ENCODE results near the gene CAMSAP2.
A peak's percentile ranks its signal among the peaks of the same experiment; 100 is the strongest.

Gene CAMSAP2

DNA sequence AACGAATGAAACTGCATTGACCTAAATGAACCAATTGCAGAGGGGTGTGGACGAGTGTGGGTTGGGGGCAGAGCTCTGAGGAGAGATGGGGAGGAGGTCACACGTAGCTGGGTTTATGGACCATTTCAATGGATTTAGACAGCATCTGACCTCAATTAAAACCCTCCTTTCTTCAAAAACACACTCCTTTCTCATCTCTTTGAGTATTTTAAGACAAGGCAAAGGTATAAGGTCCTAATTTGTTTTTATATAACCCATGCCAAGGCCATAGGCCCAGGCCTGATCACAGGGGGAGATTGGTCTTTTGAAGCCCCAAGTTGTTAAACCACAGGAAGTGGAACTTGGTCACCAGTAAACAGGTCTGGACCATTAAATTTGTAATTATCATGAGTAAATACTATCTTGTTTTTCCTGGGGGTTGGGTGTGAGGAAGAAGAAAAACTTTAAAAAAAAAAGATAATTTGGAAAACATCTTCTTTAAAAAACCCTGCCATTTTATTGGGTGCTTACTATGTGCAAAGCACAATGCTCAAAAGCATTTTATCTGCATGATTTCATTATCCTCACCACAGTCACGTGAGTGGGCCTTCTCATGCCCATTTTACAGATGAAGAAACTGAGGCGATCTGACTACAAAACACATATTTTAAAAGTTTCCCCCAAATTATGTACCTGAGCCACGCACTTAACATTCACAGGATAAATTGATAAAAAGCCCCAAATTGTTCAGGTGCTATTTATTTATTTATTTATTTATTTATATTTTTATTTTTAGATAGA lies 147.1 kb downstream of the CAMSAP2 start:
- no peak for DNase-seq

DNA sequence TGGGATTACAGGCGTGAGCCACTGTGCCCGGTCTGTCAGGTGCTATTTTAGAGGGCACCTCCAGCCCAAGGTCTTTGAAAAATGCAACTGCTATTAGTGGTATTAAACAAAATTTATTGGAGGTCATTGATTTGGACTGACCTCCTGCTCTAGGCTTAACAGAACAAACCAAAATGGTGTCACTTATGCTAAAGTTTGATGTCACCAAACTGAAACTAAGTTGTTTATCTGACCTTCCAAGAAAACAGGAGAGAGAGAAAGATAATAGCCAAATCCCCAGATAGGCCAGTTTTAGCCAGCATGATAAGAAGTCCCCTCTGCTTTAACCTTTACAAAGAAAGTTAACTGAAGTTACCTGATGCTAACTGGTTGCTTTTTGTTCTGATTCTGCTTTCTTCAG lies 147.9 kb downstream of the CAMSAP2 start:
- DNase-seq = no peak

DNA sequence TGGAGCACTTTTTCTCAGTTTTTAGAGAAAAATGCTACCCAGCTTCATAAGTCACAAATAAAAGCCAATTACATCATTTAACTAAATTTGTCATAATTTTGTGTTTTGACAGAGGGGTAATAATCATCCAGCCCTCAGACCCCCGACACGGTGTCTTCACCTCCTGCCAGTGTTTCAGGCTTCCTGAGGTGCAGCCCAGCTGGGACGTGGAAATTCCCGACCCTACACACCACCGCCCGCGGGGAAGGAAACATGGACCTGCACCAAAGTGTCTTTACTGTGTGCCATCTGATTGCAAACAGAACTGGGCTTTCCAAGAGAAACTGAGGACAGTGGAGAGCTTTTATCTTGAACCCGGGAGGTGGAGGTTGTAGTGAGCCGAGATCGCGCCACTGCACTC lies 148.3 kb downstream of the CAMSAP2 start:
- DNase-seq = no peak

DNA sequence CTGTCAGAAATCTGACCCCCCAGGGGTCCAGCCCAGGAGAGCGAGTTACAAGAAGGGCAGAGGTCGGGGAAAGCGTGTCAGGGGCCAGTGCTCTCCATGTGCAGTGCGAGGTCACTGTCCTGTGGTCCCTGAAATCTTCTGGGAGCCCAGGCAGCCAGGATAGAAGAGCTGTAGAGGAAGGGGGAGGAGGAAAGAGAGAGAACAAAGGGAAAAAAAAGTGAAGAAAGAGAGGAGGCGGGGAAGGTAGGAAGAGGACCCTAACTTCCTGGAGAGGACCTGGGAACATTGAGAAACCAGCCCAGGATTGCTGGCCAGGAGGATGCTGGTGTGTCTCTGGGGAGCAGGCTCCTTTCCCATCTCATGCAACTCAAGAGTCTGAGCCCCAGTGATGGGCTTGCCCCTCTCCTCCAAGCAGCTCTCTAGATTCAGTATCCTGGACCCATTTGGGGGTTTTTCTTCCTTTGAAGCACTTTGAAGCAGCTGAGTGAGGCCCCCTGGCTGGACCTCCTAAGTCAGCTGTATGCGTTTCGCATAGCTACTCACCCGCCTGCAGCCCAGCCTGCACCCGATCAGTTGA lies 149.2 kb downstream of the CAMSAP2 start:
- DNase-seq = no peak

DNA sequence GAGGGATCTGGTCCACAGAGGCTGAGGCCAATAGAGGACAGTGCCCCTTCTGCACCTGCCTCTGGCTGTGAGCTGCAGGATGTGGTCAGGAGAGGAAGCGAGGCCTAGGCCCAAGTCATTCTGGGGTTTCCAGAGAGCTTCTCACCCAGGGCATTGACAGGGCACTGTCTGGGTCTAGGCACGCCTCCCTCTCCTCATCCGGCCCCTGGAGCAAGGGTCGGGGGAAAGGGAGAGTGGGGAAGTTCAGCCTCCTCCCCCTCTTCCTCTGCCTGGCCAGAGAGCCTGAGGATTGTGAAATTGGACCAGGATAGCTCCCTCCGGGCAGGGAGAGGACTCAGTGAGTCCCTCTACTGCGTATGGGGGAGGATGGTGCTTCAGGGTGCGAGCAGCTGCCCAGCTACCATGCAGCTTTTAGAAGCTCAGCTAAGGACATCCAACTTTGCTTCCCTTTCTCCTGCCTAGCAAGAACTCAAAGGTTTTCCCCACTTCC lies 149.7 kb downstream of the CAMSAP2 start:
- no peak for DNase-seq

DNA sequence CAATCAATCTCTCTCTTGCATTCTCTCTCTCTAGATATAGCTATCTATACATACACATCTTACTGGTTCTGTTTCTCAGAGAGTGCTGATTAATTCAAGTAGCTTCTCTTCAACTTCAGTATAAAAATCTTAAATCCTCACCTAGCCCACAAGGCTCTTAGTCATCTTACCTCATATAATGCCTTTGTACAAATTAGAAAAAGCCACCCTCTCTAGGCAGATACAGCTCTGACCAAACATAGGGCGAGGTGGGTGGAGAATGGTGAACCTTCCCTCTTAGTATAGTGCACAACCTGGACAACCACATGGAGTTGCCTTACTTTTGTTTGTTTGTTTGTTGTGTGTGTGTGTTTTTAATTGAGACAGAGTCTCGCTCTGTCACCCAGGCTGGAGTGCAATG lies 150.9 kb downstream of the CAMSAP2 start:
- DNase-seq = no peak

DNA sequence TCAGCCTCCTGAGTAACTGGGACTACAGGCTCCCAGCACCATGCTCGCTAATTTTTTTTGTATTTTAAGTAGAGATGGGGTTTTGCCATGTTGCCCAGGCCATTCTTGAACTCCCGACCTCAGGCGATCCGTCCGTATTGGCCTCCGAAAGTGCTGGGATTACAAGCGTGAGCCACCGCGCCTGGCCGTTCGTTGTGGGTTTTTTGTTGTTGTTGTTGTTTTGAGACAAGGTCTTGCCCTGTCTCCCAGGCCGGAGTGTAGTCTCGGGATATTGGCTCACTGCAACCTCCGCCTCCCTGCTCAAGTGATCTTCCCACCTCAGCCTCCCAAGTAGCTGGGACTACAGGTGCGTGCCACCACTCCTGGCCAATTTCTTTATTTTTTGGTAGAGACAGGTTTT lies 151.3 kb downstream of the CAMSAP2 start:
- no peak for DNase-seq

DNA sequence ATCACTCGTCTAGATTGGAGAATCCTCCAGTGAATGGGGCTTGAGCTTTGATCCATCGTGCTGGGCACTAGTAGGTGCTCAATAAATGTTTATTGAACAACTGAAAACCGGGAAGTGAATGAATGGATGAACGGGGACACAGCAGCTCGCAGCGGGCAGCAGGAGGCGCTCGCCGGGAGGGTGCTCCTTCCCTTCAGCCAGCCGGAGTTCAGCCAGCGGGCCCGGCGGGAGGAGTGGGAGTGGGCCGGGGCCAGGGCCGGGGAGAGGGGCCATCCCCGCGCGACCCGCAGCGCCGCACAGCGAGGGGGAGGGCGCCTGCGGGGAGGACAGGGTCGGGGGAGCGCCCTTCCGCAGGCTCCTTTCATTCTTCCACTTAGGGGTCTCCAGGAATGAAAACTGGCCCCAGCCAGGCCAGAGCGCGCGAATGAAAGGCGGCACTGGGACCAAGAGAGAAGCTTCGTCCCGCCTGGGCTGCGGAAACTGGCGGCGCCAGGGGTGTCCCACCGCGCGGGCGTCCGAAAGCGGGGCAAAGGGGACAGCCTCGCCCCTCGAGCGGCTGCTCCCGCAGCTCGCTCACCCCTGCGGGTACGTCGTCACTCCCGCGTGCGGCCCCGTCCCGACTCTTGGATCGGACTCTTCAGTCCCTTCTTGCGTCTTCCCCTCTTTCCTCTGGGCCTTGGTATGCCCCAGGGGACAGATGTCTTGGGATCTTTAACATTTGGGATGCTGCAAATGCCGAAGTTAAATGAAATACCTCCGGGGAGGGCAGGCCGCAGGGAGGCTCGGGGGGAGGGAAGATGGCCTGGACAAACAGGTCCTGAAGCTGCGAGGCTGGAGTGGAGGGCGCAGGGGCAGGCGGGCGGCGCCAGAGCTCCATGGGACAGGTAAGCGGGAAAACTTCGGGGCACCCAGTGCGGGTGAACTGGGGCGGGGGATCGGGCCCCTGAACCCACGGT lies 152.4 kb downstream of the CAMSAP2 start:
- DNase-seq = peak; percentile 69

DNA sequence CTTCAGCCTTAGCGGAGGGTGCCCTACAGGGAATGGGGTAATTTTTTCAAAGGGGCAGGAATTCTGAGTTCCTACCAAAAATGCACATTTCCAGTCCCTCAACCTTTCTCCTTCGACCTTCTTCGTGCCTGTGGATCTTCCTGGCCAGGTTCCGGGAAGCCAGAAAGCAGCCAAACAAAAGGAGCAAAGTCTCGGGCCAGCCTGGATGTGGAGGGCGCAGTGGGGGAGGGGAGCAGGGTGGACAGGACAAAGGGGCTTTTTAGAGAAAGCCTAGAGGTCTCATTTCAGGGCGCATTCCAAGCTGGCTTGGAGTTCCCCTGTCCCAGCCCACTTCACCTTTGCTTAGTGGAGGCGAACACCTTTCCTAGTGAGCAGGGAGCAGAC lies 153.1 kb downstream of the CAMSAP2 start:
- DNase-seq = no peak

DNA sequence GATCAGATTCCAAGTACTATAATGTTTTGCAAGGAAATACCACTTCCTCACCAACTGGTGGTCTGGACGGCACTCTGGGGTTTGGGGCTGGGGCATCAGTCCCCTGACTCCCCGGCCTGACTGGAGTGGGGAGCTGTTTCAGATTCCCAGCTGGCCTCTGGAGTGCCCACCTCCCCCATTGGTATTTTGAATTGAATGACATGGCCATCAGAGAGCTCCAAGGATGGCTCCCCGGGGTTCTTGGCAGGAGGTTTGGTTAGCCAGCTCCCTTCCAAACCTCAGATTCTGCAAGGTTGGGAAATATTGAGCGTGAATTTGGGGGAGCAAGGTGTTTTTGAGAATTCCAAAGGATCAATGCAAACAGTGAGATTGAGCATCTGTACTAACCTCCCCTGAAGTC lies 153.9 kb downstream of the CAMSAP2 start:
- DNase-seq = no peak

DNA sequence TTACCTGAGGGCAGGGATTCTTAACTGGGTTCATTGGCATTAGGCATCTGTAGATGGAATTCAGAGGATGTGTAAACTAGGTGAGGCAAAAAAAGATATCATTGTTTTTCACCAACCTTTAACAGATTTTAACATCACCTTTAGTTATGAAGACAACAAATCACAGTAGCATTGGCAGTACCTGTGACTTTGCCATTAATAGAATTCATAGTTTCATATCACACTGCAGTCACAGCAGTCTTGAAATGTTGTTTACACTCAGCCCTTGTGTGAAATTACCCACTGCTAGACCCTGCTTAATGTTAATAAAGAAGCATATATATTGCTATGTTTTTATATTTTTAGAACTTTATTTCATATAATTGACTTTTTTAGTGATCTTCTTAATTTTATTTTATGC lies 154.3 kb downstream of the CAMSAP2 start:
- no peak for DNase-seq

DNA sequence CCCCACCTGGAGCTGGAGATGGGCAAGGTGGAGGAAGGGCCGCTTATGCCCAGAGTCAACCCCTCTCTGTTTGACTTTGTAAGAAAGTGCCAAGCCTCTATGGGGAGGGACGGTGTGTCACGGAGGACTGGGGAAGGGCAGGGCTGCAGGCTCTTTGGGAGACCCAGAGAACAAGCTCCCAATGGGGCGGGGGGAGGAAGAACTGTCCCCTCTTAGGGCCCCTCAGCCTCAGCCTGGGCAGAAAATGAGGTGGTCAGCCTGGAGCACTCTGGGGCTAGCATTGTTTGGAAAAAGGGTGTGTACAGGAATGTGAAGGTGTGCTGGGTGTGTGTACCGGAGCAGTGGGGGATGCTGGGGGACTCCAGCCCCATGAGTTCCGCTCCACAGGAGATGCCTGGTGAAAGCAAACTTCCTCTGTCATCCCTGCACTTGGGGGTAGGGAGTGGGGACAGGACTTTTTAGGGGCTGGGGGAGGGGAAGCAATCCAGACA lies 154.8 kb downstream of the CAMSAP2 start:
- DNase-seq = no peak

DNA sequence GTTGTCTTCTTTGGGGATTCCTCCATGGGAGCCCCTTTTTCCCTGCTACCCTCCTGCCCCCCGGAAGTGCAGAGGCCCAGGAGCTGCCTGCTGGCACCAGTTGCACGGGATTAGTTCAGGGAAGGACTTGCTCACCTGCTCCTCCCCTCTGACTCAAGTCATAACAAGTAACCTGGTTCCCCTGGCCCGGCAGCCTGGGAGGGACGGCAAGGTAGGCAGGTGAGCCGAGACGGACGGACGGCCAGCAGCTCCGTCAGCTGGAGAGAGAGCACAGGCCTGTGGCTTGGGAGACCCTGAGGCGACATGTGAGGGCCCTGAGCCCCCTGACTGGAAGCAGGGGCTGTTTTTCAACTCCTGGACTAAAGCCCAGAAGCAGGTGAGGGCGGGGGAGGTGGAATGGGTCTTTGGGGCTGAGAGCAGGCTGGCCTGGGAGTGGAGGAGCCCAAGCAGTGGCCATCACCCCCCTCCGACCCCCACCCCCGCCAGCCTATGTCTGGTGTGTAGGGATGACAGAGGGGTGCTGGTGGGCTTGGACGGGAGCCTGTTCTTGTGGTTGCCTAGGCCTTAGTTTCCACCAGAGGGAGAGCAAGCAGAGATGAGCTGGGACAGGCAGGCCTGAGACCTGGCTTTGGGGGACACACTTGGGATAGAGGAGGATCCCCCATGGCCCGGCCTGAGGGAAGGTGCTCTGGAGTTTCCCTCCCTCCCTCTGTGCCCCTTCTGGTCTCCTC lies 156.2 kb downstream of the CAMSAP2 start, which contains the start of gene INAVA:
INAVA (plus strand) TSS at position 189 of the 731 bp plus-strand sequence. CDS start 3,501 bp downstream, outside the sequence.
- no peak for DNase-seq

DNA sequence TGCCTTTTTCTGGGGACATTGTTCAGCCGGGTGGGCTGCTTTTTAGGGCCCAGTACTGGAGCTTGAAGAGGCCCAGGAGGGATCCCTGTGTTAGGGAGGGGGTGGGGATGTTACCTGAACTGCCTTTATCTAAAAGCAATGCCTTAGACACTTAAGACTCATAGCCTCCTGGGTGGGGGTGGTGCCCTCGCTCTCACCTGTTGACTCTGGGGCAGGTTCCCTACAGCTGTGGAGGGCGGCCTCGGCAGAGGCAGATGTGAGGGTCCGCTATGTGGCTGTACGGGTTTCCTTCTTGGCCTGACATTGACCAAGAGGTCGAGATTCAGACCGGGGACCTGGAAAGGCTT lies 156.7 kb downstream of the CAMSAP2 start:
- no peak for DNase-seq

DNA sequence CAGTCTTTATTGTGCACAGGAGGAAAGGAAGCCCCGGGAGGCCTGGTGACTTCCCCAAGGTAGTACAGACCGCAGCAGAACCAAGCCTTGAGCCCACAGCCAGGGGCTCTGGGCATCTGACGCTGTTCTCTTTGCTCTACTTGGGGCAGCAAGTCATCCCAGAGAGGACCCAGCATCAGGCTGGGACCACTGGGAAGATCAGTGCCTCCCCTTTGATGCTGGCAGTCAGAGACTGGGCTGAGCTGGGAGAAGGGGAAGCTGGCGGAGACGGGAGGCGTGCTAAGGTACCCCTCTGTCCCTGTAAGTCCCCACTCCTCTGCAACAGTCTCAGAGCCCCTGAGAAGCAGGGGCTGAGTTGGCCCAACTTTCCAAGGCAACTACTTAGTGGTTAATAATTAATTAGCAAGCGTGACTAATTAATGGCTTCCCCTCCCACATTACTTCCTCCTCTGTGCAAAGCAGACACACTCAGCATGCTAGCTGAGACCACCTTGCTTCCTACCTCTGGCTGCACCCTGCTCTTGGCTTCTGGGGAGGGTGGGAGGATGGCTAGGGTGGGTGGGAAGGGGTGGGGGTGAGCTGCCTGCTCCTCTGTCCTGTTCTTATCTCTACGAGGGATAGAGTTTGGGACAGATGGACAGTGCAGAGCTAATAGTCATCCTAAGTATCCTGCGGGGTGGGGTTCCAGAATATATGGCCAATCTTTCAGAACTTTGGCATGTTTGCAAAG lies 157.3 kb downstream of the CAMSAP2 start:
- no peak for DNase-seq

DNA sequence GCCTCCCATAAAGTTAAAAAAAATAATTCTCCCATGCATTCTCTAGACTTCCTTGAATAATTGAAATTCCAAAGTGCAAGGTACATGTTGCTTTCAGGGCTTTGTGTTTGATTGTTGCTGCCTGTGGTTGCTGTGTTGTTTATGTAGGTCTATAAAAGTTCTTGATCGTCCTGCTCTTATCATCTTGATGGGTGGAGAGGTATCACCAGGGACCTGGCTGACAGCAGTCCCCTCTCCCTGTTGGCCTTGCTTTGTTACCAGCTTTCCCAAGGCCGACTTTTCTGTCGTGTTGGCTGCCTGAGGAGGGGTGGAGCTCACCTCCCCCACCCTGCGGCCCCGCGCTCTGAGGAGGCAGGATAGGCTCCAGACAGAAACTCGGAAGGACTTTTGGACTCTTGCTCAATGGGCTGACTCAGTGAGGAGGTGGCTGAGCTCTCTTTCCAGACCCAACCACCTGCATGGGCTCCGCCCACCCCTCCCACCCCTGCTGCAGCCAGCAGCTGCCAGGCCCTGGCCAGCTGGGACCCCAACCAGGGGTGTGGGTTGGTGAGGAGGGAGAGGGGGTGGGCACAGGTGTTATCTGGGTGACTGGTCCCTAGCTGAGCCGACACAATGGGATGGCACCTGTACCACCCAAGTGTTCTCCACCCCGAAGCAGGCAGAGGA lies 158.0 kb downstream of the CAMSAP2 start:
- DNase-seq = no peak

DNA sequence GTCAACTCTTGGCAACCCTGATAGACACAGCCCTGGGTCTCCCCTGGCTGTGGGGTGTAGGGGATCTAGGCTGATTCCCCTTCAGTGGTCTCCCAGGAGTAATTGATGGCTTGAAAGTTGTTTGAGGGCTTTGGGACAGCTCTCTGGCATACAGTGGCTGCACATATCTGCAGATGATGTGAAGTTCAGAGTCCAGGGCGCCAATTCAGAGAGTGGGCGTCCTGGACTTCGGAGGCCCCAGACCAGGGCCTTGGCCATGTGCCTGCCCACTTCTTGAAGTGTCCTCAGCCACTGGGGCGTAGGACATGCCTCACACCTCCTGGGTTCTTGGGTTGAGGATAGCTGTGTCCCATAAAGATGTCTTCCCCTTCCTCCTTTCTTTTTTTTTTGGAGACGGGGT lies 158.6 kb downstream of the CAMSAP2 start:
- no peak for DNase-seq

DNA sequence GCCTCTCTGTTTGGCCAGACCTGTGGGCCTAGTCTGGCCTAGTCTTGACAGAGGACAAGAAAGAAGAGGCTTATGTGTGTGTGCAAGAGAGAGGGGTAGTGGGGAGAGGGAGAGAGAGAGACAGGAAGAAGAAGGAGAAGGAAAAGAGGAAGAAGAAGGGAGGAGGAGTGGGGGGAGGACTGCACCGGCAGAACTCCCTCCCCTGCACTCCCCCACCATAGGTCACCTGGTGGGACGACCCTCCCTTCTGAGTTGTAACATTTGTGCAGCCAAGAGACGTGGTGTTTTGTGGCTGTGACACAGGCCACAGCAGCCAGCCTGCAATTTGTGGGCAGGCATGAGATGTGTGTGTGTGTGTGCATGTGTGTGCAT lies 160.3 kb downstream of the CAMSAP2 start:
- no peak for DNase-seq

DNA sequence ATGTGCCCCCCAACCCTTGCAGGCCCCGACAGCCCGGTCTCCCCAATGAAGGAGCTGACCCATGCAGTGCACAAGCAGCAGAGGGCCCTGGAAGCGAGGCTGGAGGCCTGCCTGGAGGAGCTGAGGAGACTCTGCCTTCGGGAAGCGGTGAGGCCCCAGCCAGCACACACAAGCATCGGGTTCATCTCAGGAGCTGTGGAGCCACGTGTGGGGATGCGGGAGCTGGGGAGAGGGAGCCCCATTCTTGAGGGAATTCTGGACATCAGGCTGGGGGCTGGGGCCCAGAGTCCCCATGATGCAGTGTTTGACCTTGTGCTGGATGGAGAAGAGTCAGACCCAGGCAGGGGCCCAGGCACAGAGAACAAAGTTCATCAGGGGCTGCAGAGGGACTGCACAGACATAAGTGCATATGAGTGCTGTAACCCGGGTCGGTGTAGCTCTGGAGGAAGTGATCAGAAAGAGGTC lies 160.8 kb downstream of the CAMSAP2 start:
- DNase-seq = no peak

DNA sequence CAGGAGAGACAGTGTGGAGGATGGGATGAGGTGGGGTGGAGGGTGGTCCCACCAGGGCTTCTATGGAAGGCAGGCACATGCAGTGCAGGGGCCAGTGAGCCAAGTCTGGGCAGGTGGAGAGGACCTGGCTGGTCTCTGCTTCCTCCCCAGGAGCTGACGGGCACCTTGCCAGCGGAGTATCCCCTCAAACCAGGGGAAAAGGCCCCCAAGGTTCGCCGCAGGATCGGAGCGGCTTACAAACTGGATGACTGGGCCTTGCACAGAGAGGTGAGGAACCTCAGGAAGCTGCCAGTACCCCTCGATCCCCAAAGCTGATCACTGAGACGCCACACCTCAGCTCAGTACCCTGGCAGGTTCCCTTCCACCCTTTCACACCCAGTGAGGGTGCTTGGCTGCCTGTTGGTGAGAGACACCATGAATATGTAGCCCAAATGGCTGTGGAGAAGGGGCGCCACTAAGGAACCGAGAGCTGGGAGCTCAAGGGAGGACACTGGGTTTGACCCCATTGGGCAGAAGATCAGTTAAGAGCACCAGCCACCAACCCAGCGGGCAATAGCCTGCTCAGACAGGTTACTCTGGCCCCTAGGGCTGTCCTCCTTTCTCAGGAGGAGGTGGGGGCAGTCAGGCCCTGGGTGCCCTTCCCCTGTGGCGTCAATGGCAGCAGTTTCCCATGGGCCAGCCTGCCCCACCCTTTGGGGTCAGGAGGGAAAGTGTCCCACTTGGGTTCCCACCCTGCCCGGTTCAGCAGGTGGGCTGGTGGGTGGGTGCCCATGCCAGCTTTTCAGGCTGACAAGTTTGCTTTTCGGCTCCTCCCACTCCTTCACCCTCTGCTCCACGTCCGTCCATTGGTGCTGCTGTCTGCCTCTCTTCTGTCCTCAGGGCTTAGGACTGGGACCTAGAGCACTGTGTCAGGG lies 161.5 kb downstream of the CAMSAP2 start:
- no peak for DNase-seq
